GM12878 (cell line): Measurements from ENCODE around the gene CHMP4B. TPM values are rescaled to one million over a fixed set of nuclear protein-coding genes. Genes with fewer than 3 reads are reported as not detected.
A peak's percentile ranks its signal among the peaks of the same experiment; 100 is the strongest.

Experiments used
- BHLHE40 ChIP-seq, 2 experiments: fragments of 450-650 bp in 1 of 2; IDR thresholded peaks; 2 replicates each; pipeline ENCODE4 v1.6.1; 2011 to 2017; ENCODE audit warnings: low read depth in 2 of 2, borderline replicate concordance in 1 of 2, improper control_type of control experiment in 1 of 2, low read length in 1 of 2, mild to moderate bottlenecking in 1 of 2
- CEBPB ChIP-seq, 2 experiments: fragments of 150-350 bp in 1 of 2; IDR thresholded peaks; 2 replicates each; pipeline ENCODE4 v1.6.1; 2012 to 2014; ENCODE audit warnings: low read depth in 2 of 2, low read length in 2 of 2, borderline replicate concordance in 1 of 2, inconsistent platforms in 1 of 2
- CTCF ChIP-seq, 3 experiments: IDR thresholded peaks in 2 of 3; conservative IDR thresholded peaks in 1 of 3; 2 replicates each; pipeline ENCODE4 v1.5.1; 2011; ENCODE audit warnings: low read depth in 3 of 3, low read length in 3 of 3, mild to moderate bottlenecking in 3 of 3, control low read depth in 2 of 3, moderate library complexity in 2 of 3, inconsistent platforms in 1 of 3, mixed read lengths in 1 of 3; ENCODE audit not compliant: control insufficient read depth in 2 of 3, insufficient read depth in 1 of 3; ENCODE audit errors: extremely low read depth in 1 of 3
- CUX1 ChIP-seq: IDR thresholded peaks from 2 replicates; pipeline ENCODE4 v1.6.1; 2012; ENCODE audit warnings: improper control_type of control experiment, low read depth, low read length; ENCODE audit not compliant: insufficient replicate concordance
- E2F4 ChIP-seq: IDR thresholded peaks from 2 replicates; pipeline ENCODE4 v1.6.1; 2012; ENCODE audit warnings: low read depth, low read length, improper control_type of control experiment
- HDAC2 ChIP-seq: fragments of 200-600 bp; sonication (generic); IDR thresholded peaks from 2 replicates; pipeline ENCODE4 v1.6.1; 2017
- MAX ChIP-seq: IDR thresholded peaks from 2 replicates; pipeline ENCODE4 v1.6.1; 2012; ENCODE audit warnings: low read depth, low read length, improper control_type of control experiment
- NFXL1 ChIP-seq: fragments of 450-650 bp; IDR thresholded peaks from 2 replicates; pipeline ENCODE4 v1.6.1; 2017; ENCODE audit warnings: antibody characterized with exemption, mild to moderate bottlenecking, borderline replicate concordance
- RCOR1 ChIP-seq: conservative IDR thresholded peaks from 2 replicates; pipeline ENCODE4 v1.6.1; 2012; ENCODE audit warnings: low read depth, low read length, improper control_type of control experiment
- SMC3 ChIP-seq: IDR thresholded peaks from 2 replicates; pipeline ENCODE4 v1.6.1; 2011; ENCODE audit warnings: low read length, improper control_type of control experiment, borderline replicate concordance
- SREBF2 ChIP-seq: IDR thresholded peaks from 2 replicates; pipeline ENCODE4 v1.6.1; 2012; ENCODE audit warnings: mild to moderate bottlenecking, low read length
- YBX1 ChIP-seq: fragments of 450-650 bp; IDR thresholded peaks from 2 replicates; pipeline ENCODE4 v1.6.1; 2016; ENCODE audit warnings: antibody characterized with exemption
- YY1 ChIP-seq: IDR thresholded peaks from 2 replicates; pipeline ENCODE4 v1.6.1; 2011; ENCODE audit warnings: low read depth, mild to moderate bottlenecking, low read length
- ZBTB11 ChIP-seq: fragments of 450-650 bp; formaldehyde crosslinking; IDR thresholded peaks from 2 replicates; pipeline ENCODE4 v1.5.0; 2022; ENCODE audit warnings: mild to moderate bottlenecking, missing genetic modification characterization
- ZNF207 ChIP-seq: fragments of 450-650 bp; IDR thresholded peaks from 2 replicates; pipeline ENCODE4 v1.6.1; 2014; ENCODE audit warnings: antibody characterized with exemption, mild to moderate bottlenecking, borderline replicate concordance
- ZZZ3 ChIP-seq: IDR thresholded peaks from 2 replicates; pipeline ENCODE4 v1.6.1; 2011; ENCODE audit warnings: low read depth; ENCODE audit not compliant: control insufficient read depth, insufficient read length
- polyA plus RNA-seq, 11 experiments: library from polyadenylated mRNA; depleted of rRNA in 4 of 11; unstranded in 6 of 11; stranded (reverse) in 5 of 11; fragments of >200 nt; fragmentation: Nextera tagmentation in 4 of 11; fragmentation: Illumina TruSeq in 1 of 11; extraction: Ambion mirVana in 4 of 11; extraction: Trizol in 1 of 11; gene quantifications; 1 replicate in 1 of 11; 2 replicates in 10 of 11; pipeline versions ENCODE4 v1.2.1 to v1.2.3, GENCODE V29; 2011 to 2016; ENCODE audit warnings: inconsistent platforms in 2 of 11, missing spikeins in 2 of 11, low read depth in 1 of 11
- total RNA-seq, 4 experiments: library from RNA; depleted of rRNA in 3 of 4; stranded (reverse); fragments of >200 nt in 3 of 4; fragmentation: Illumina TruSeq in 1 of 4; extraction: Trizol in 1 of 4; gene quantifications; 2 replicates each; pipeline versions ENCODE4 v1.2.1 to v1.2.3, GENCODE V29; 2013 to 2021

CHMP4B gene
- total and polyA plus RNA-seq, 10 of the 15 experiments (the other 5 are each of a cell fraction or from before 2014, with no cell fraction given) = 4.2 to 118 (median 49.6) TPM

DNA sequence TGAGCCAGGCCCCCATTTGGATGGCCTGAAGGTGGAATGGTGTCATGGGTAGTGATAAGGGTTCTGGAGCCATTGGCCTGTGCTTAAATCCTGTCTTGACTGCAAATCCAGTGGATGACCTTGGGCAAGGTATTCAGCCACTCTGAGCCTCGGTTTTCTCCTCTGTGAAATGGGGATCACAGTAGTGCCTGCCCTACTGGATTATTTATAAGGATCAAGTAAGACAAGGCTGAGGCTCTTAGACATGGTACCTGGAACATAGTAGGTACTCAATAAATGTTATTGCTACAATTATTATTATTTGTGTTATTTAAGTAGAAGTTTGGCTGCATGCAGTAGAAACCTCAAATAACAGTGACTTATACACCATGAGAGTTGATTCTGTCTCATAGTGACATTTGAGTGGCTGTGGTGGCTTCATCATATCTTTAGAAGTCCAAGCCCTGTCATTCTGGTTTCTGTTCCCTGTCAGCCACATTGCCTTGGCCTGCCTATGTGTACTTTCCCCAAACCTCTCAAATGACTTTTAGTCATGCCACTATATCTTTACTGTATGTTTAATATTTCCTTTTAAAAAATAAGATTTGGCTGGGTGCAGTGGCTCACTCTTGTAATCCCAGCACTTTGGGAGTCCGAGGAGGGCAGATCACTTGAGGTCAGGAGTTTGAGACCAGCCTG is 37.6 kb upstream of the CHMP4B start (continued):
- TF ChIP-seq ZBTB11 (CRISPR knock-in tag) (no peak), NFXL1 (no peak), MAX (0 out of 2 replicates have a peak, but pooled peaks have one; percentile 41), RCOR1 (peak; percentile 59; the same call in 1 of the 2 replicates), HDAC2 (no peak), YY1 (0 out of 2 replicates have a peak, but pooled peaks have one; percentile 32), CTCF (IDR thresholded peaks at IDR 0.05 in 2 of 3, conservative IDR thresholded peaks at IDR 0.05 in 1 of 3; ENCODE audit: control insufficient read depth in 2 of 3, extremely low read depth in 1 of 3, insufficient read depth in 1 of 3, low read depth in 3 of 3, low read length in 3 of 3) (no peak), CEBPB (IDR thresholded peaks at IDR 0.05; ENCODE audit: borderline replicate concordance in 1 of 2, low read depth in 2 of 2, low read length in 2 of 2) (no peak), ZNF207 (no peak), ZZZ3 (no peak), BHLHE40 (IDR thresholded peaks at IDR 0.05; ENCODE audit: borderline replicate concordance in 1 of 2, low read depth in 2 of 2, low read length in 1 of 2) (0 out of 4 replicates have a peak, but pooled peaks have one; percentile 9 to 11), YBX1 (no peak), SMC3 (no peak), E2F4 (no peak), CUX1 (no peak), SREBF2 (no peak)
